ENCODE measurements around the gene CARHSP1.
"Not testable (repeated sequence)": the region's sequence is repeated elsewhere in the genome, so short reads cannot be mapped to it uniquely, and the experiment has no call there.

DNA sequence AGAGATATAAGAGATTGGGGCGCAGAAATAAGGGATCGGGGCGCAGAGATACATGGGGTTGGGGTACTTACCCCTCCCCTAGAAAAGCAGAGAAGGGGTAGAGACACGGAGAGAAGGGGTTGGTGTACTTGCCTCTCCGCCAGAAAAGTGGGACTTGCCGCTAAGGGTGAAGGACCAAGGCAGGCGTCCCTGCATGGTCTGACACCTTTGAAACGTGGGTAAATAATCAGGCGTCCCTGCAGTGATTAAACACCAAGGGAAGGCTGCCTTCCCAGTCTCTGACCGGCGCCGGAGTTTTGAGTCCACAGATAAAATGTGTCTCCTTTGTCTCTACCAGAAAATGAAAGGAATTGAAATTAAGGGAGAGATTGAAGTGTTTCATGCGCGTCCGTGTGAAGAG, 31.2 kb downstream of the CARHSP1 start:
- TF ChIP-seq CTCF (IDR thresholded peaks at IDR 0.05; ENCODE audit: insufficient read depth, low read depth, low read length); EZH2 (IDR thresholded peaks at IDR 0.05; ENCODE audit: insufficient read depth, low read length): not testable (repeated sequence)
